Stimulated activated CD4-positive, alpha-beta T cell treated with anti-CD3 and anti-CD28 coated beads, Interleukin-12 subunit alpha, Interleukin-12 subunit beta, amount 100 ng/mL, for 4 hours (primary cell): ENCODE measurements around the gene IFIT5.
"Not testable (repeated sequence)": the region's sequence is repeated elsewhere in the genome, so short reads cannot be mapped to it uniquely, and the experiment has no call there.

ENCODE experiments used
- DNase-seq: peaks from one replicate; pipeline ENCODE4 v3.0.0-alpha.2; 2020

Gene IFIT5

GRCh38 chr10:89440226-89441009 lies 26.1 kb downstream of the IFIT5 start:
- no peak for DNase-seq

- no peak for DNase-seq
These were observed 27.9 kb downstream of the IFIT5 start for GRCh38 chr10:89442289-89442688.

- DNase-seq, result not testable (repeated sequence)
These were observed 30.5 kb downstream of the IFIT5 start for GRCh38 chr10:89444819-89445218.

- no peak for DNase-seq
These were observed 36.5 kb downstream of the IFIT5 start for GRCh38 chr10:89450901-89451300.

GRCh38 chr10:89452193-89452592 lies 37.8 kb downstream of the IFIT5 start:
- DNase-seq, result no peak

- DNase-seq, result no peak
These were observed 40.4 kb downstream of the IFIT5 start for GRCh38 chr10:89454561-89455347.

- no peak for DNase-seq
These were observed 43.9 kb downstream of the IFIT5 start for GRCh38 chr10:89458291-89458690.

- no peak for DNase-seq
These were observed 44.4 kb downstream of the IFIT5 start for GRCh38 chr10:89458784-89459183.

- DNase-seq, result no peak
These were observed 49.6 kb downstream of the IFIT5 start for GRCh38 chr10:89463846-89464537.

- DNase-seq, result no peak
These were observed 50.8 kb downstream of the IFIT5 start for GRCh38 chr10:89465196-89465595.

- DNase-seq, result no peak
These were observed 52.2 kb downstream of the IFIT5 start for GRCh38 chr10:89466599-89467035.

GRCh38 chr10:89468191-89468965 lies 54.0 kb downstream of the IFIT5 start:
- DNase-seq, result no peak

GRCh38 chr10:89469517-89469916 lies 55.1 kb downstream of the IFIT5 start:
- DNase-seq, result no peak
